HCEC 1CT (cell line): Measurements from ENCODE around the gene CDC25B.
A peak's percentile ranks its signal among the peaks of the same experiment; 100 is the strongest.

Experiments used
- DNase-seq: peaks from one replicate; pipeline ENCODE4 v3.0.0-alpha.2; 2017

The CDC25B gene

DNA sequence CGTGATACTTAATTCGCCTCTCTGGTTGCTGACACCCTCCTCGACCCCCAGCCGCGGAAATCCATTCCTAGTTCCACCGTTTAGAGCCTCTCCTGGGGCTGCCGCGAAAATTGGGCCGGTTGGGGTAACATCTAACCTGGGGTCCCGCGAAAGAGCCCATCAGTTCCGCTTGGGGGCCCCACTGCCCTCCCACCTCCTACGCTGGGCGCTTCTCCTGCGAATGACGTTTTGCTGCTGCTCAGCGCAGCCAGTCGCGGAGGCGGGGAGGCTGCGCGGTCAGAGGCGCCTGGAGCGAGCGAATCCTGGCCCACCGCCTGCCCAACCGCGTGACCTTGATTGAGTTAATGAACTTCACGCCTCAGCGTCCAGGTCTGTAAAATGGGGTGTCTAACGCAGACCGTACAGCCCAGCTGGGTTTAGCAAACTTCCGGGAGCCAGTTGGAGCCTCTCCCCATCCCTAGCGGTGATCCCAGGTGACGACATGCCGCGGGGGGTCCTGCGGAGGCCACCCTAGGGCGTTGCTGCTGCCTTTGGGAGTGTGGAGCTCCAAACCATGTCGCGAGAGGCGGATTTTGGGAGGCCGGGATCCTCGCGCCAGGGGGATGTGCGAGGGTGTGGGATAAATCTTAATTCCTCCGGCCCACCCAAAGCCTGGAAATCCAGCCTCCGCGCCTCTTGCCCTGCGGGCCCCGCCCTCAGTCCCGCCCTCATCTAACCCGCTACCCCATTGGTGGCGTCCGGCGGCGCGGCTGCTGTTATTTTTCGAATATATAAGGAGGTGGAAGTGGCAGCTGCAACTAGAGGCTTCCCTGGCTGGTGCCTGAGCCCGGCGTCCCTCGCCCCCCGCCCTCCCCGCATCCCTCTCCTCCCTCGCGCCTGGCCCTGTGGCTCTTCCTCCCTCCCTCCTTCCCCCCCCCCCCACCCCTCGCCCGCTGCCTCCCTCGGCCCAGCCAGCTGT lies at the start of gene CDC25B:
Gene CDC25B, plus strand, starts transcription at position 800 of the 958 bp plus-strand sequence. CDS start 222 bp downstream, outside the sequence.
- peak; percentile 95 for DNase-seq

DNA sequence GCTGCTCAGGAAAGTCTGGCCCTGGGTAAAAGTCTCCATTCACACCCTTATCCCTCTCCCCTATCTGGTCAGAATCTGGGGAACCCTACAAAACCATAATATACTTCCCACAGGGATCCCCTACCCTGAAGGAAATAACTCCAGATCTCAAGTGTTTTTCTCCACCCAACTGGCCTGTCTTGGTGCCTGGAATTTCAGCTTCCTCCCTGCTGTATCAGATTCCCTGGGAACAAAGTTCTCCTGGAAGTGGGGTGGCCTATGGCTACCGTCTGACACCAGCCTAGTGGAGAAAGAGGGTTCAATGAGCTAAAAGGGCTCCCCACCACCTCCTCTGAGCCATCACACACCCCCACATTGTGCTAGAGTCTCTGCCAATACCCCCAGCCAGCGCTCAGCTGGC lies 48.6 kb upstream of the CDC25B start:
- DNase-seq = no peak

DNA sequence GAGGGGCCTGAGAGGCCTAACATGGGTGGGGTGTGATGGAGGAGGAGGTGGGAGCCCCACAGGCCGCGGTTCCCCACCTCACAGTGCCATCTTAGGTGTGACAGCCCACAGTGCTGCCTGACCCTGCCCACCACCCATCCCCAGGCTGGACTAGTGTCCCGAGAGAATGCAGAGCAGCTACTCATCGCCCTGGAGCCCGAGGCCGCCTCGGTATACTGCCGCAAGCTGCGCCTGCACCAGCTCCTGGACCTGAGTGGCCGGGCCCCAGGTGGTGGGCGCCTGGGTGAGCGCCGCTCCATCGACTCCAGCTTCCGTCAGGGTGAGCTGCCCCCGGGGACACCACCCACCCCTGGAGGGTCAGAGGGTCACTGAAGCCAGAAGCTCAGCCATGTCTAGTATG lies 48.0 kb upstream of the CDC25B start:
- DNase-seq = no peak

DNA sequence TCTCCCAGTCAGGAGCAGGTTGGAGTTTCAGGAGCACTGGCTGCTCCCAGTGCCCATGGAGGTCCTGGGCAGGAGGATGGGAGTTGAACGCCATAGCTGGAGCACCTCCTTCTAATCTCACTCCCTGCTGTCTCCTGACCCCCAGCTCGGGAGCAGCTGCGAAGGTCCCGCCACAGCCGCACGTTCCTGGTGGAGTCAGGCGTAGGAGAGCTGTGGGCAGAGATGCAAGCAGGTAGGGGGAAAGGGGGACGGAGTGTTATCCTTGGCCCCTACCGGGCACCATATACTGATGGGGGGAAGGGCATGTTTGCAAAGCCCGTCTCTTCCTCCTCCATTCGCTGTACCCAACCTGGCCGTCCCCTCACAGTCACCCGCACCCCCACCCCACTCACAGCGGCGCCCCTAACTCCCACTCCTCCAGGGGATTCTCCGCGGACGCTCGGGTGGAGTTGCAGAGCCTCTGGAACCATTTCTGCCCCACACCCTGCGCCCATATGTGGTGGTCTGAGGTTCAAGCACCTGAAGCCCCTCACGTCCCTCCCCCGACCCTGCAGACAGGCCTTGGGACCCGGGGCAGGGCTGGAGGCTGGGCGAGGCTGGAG lies 46.9 kb upstream of the CDC25B start:
- DNase-seq = no peak

DNA sequence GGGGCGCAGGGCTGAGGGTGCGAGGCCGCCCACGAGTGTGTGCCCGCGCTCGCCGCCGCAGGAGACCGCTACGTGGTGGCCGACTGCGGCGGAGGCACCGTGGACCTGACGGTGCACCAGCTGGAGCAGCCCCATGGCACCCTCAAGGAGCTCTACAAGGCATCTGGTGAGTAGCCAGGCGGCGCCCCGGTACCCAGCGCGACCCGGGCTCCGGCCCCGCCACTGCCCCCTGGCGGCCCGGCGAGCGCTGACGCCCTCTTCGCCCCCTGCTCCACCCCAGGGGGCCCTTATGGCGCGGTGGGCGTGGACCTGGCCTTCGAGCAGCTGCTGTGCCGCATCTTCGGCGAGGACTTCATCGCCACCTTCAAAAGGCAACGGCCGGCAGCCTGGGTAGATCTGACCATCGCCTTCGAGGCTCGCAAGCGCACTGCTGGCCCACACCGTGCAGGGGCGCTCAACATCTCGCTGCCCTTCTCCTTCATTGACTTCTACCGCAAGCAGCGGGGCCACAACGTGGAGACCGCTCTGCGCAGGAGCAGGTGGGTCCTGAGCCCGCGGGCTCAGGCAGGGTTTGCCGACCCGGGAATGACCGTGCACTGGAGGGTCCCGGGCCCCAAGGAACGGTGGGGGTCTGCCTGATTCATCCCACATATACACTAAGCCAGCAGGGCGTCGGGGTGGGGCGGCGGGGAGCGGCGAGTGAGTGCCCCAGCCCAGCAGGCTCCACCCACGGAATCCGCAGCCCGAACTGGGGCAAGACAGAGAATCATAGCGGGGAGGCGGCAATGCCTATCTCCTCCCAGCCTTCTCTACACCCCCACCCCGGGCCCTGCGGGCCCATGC lies 46.2 kb upstream of the CDC25B start:
- no peak for DNase-seq

DNA sequence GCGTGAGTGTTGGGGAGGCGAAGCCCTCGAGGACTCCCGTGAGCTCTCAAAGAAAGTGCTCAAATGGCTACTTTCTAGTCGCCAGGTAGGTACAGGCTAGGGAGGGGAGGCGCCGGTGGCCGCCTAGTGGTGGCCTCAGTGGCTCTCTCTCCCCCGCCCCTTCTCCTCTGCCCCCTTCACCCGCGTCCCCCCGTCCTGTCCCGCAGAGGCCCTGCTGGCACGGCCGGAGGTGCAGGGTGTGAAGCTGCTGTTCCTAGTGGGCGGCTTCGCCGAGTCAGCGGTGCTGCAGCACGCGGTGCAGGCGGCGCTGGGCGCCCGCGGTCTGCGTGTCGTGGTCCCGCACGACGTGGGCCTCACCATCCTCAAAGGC lies 44.8 kb upstream of the CDC25B start:
- no peak for DNase-seq

GRCh38 chr20:3751675-3752385 lies 44.3 kb upstream of the CDC25B start:
- no peak for DNase-seq

- no peak for DNase-seq
These were observed 43.7 kb upstream of the CDC25B start for GRCh38 chr20:3752386-3752759.

DNA sequence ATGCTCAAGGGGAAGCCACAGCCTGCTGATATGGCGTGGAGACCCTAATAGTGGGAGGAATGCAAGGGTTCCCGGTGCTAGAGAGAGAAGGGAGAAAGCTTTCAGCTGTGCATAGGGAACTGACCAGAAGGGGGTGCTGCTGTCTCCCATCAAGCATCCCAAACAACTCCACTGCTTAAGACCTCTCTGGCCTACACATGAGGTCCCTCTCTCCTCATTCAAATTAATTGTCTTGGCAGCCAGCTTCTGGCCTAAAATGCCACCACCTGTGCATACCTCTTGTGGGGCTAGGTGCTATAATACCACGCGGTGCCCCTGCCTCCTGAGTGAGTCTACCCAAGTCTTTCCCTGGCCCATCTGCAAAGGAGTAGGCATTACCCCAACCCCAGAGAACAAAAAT lies 43.0 kb upstream of the CDC25B start:
- peak; percentile 46 for DNase-seq

DNA sequence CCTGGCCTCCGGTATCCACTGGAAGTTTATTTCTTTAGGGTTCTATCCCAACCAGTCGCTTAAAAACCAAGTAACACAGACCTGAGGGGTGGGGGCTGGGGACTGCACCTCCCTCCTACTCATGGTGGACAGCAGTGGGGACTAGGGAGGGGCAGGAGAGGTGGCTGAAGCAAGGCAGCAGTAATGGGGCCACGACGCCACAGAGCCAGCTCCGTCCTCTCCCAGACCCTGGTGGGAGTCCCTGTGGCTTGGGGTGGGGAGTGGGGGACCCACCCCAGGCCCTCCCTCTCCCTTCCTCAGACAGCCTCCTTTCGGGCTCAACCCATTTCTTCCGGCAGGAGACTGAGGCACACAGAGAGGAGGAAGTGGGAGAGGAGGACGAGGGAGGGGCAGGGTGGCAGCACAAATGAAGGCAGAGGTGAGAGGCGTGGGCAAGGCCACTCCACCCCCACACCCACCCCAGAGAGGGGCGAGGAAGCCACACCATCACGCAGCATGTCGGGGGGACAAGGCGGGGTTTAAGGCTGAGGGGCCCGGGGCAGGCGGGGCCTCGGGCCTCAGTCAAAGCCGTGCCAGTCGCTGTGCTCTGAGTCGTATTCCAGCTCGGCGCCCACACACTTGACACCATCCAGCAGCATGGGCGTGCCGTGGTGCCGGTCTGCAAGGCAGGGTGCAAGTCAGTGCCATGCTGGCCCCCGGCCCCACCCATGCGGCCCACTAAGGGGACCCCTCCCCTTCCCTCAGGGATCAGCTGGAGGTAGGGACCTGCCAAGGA lies 42.4 kb upstream of the CDC25B start:
- no peak for DNase-seq

DNA sequence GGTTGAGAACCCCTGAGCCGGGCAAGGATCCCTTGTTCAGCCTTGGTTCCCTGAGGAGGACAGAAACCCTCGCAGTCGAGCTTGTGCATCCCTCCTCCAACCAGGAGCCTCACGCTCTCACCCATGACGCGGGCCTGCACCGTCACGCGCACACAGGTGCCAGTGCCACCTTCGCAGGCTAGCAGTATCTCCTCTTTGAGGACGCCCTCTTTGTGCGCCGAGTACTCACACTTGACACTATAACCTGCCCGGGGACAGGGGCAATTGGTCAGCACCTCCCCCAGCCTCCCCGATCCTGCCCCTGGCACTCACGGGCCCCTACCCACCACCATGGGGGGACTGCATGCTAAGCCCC lies 41.9 kb upstream of the CDC25B start:
- DNase-seq = no peak

DNA sequence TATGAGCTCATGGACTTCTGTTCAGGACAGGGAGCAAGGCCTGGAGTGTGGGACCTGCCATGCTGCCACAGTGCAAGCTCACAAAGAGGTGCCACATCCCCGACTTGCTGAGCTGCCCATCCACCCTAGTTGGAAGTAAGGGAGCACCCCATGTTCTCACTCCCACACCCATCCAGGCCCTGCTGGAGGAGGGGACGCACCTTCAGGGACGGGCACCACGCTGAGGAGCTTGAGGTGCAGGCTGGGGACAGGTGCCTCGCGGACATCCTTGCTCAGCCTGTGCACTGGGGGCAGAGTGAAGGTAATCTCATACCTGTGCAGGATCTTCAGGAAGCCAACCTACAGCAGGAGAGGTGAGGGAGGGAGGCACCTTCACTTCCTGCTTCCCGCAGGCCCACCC lies 40.8 kb upstream of the CDC25B start:
- DNase-seq = no peak

- DNase-seq = no peak
These were observed 40.2 kb upstream of the CDC25B start for GRCh38 chr20:3755814-3756480.

GRCh38 chr20:3757268-3757667 lies 38.8 kb upstream of the CDC25B start:
- no peak for DNase-seq

GRCh38 chr20:3758566-3758965 lies 37.5 kb upstream of the CDC25B start:
- DNase-seq = no peak

GRCh38 chr20:3759316-3759823 lies 36.7 kb upstream of the CDC25B start:
- no peak for DNase-seq

DNA sequence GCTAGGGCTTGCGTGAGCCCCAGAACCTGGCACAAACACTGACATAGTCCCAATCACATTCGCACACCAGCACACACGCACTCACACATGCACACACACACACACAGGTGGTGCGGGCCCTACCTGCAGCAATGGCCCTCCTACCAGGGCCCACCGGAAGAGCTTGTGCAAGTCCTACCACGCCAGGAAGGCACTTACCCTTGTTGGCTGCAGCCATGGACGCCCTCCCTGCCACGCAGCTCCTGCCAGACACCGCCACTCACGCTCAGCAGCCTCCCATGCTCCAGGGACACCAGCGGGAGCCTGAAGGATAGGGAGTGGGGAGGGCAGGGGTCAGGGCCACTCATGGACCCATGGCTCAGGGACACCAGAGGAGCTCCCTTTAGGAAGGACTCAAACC lies 36.2 kb upstream of the CDC25B start:
- DNase-seq = no peak

DNA sequence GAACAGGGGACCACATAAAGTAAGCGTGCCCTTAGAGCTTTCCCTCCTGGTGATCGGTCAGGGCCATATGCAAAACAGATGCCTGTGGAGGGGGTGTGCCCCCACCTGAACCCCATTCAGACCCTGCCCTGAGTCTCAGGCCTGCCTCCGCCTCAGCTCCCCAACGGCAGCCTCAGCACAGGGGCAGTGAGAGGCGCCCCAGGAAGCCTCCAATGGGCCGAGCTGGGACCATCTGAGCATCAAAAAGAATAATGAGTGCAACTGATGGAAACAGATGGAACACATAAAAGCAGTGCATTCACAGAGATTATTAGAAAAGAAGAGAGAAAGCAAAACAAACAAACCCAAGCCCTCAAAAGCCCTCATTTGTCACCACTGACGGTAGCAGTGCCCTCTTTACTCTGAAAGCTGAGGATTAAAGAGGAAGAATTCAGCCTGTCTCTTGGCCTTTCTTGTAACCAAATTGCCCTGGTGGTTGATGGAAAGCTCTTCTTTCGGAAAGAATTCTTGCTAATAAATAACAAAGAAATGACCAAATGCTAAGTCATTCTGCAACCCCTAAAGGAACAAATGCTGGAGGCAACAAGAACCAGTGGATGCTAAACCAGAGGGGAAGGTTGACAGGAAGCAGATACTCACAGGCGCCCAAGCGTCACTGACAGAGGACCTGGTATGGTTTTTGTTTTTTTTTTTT lies 35.3 kb upstream of the CDC25B start:
- no peak for DNase-seq

DNA sequence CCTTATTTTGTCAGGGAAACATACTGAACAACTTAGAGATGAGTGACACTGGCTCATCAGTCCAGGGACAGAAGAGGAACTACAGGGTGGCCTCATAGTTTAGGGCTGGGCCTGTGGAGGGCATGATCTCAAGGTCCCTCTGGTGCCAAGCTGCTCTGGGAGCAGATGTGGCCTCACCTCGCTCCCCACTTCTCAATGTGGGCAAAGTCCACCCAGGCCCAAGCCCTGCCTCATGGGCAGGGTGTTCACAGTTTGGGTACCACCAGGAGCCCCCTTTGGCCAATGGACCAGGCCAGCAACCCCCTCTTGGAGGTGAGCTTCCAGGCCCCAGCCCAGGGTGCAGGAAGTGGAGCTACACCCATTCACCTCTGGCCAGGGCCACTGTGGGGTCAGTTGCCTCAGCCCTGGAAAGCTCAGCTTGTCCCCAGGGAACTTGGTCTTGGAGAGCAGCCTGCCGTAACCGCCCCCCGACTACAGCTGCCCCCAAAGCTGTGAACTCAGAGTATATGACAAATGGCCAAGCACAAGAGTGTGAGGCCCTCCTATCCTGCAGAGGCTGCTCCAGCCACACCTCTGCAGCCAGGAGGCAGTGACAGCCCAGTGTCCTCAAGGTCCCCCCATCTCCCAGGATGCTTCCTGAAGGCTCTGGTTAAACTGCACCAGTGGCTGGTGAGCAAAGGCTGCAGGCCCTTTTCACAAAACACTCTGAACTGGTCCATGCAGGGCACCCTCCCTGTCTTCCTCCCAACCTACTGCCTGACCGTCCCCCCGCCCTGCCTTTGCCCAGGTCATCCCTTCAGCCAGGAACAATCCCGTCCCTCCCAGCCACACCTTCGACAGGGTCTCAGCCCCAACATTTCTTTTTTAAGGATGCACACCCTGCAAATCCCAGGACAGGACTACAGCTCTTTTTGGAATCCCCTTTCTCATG lies 32.2 kb upstream of the CDC25B start:
- no peak for DNase-seq

DNA sequence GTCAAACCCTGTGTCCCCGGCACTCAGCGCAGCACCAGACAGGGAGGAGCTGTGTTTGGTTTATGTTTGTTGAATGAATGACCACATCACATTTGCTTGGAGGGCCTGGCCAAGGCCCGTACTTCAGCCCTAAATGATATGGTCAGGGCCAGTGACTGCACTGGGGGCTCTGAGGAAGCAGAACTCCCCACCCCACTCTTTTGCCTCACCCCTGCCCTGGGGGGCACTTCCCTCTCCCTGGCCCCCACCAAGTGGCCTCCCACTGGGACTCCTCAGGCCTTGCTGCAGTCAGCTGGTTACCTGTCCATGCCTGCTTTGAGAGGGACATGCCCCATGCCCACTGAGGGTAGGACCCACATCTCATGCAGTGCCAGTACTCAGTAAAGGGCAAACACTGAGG lies 31.5 kb upstream of the CDC25B start:
- DNase-seq = no peak
